Right lobe of liver (tissue), 6 donors: ENCODE data around the gene ACOT7. TPM values are rescaled to one million over a fixed set of nuclear protein-coding genes. Genes with fewer than 3 reads are reported as not detected.

ENCODE experiments used
- ATAC-seq, 4 donors: fragments of 200-7000 bp; cut with Tn5 transposase; one replicate each; pipeline ENCODE4 v1.9.1; 2020; ENCODE audit warnings: mild to moderate bottlenecking in 4 of 4, moderate library complexity in 4 of 4
- DNase-seq, 3 donors: peaks; one replicate each; pipeline ENCODE4 v3.0.0-alpha.2; 2020
- H3K27ac ChIP-seq, 3 donors: fragments of 200-600 bp; one replicate each; pipeline ENCODE4 v1.8.0; 2022
- H3K27me3 ChIP-seq, 2 donors: fragments of 200-600 bp; one replicate each; pipeline ENCODE4 v1.8.0; 2022
- H3K36me3 ChIP-seq, 4 donors: fragments of 200-600 bp; sonication (generic) in 1 of 4; one replicate each; pipeline versions ENCODE4 v1.5.1 to v1.8.0; 2017 to 2022; ENCODE audit warnings: control low read depth in 1 of 4
- H3K4me1 ChIP-seq, 4 donors: fragments of 200-600 bp; sonication (generic) in 1 of 4; one replicate each; pipeline versions ENCODE4 v1.5.1 to v1.8.0; 2017 to 2022; ENCODE audit warnings: control low read depth in 1 of 4
- H3K4me3 ChIP-seq, 3 donors: fragments of 200-600 bp; one replicate each; pipeline ENCODE4 v1.8.0; 2022
- H3K9me3 ChIP-seq, 4 donors: fragments of 200-600 bp; sonication (generic) in 1 of 4; one replicate each; pipeline versions ENCODE4 v1.5.1 to v1.8.0; 2017 to 2022; ENCODE audit warnings: control low read depth in 1 of 4
- POLR2A ChIP-seq: fragments of 450-650 bp; IDR thresholded peaks from one replicate; pipeline ENCODE4 v1.6.1; 2017; ENCODE audit warnings: antibody characterized with exemption, mild to moderate bottlenecking
- WGBS: methylation state at CpG from one replicate; pipeline ENCODE4 v1.1.6; 2018; ENCODE audit warnings: low coverage, low lambda C conversion rate; ENCODE audit not compliant: insufficient coverage; ENCODE audit errors: missing lambda C conversion rate; 5-methylcytosine and 5-hydroxymethylcytosine counted together
- intact Hi-C, 2 donors: fragments of 100-400 bp; cut with DNase I; formaldehyde crosslinking; loops; one replicate each; pipeline versions ENCODE4 v1.11.2 to v1.14.1; 2022
- total RNA-seq, 6 experiments: library from RNA; depleted of rRNA in 2 of 6; stranded (reverse); fragments of >200 nt in 2 of 6; fragmentation: NEBNext Ultra II Directional in 3 of 6; extraction: Animal tissue kit (Norgen Biotek cat#: 25700) in 3 of 6; gene quantifications; one replicate each; pipeline versions ENCODE4 v1.1.0 to v1.2.4, GENCODE V29; 2016 to 2023
- TF ChIP-seq, protein P1 (sequence below), 4 donors: fragments of 200-600 bp in 3 of 4; fragments of 450-650 bp in 1 of 4; IDR thresholded peaks; one replicate each; pipeline versions ENCODE4 v1.5.1 to v1.8.0; 2016 to 2022; ENCODE audit warnings: antibody characterized with exemption in 4 of 4, mild to moderate bottlenecking in 2 of 4
- donor health status: DM: no; HTN: yes; CAD: no.
- donor health status: DM: no; HTN: no; CAD: no.
- donor health status: DM: no; HTN: no; CAD: no.
- donor health status: DM: no; HTN: yes; CAD: no.
- donor health status: DM: no; HTN: yes; CAD: no.

ACOT7 gene
- total RNA-seq, 6 experiments from 2014 or later, result 10.8 to 19.7 (median 14.1) TPM

DNA sequence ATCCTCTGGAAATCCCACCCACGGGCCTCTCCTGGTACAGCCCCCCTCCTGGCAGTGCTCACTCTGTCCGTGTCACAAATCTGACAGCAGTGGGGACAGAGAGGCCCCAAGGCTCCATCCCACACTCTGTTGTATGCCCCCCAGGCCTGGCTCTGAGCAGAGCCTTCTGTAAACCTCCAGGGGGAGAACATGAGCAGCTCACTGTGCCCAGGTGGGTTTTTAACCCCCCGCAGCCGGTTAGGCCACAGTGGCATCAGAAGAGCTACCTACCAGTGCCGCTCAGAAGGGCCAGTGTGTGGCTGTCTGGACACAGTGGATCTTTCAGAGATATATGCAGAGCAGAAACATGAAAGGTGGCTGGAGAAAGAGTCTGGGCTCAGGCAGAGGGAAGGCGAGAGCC lies 120.7 kb downstream of the ACOT7 start:
- Histone ChIP-seq H3K27me3 (no peaks in the 10 kb centered on the region), H3K27ac (no peak overlapping the region), H3K4me3 (no peak overlapping the region), H3K36me3 (no peaks in the 10 kb centered on the region), H3K4me1 (no peaks in the 10 kb centered on the region), H3K9me3 (no peaks in the 10 kb centered on the region)
- WGBS, result 89% methylated on average over 3 of the region's 6 CpGs
- intact Hi-C loops, result no loop called here
- ATAC-seq (no peak), DNase-seq (no peak)
- no peak for TF ChIP-seq POLR2A
- TF ChIP-seq, protein P1, sequence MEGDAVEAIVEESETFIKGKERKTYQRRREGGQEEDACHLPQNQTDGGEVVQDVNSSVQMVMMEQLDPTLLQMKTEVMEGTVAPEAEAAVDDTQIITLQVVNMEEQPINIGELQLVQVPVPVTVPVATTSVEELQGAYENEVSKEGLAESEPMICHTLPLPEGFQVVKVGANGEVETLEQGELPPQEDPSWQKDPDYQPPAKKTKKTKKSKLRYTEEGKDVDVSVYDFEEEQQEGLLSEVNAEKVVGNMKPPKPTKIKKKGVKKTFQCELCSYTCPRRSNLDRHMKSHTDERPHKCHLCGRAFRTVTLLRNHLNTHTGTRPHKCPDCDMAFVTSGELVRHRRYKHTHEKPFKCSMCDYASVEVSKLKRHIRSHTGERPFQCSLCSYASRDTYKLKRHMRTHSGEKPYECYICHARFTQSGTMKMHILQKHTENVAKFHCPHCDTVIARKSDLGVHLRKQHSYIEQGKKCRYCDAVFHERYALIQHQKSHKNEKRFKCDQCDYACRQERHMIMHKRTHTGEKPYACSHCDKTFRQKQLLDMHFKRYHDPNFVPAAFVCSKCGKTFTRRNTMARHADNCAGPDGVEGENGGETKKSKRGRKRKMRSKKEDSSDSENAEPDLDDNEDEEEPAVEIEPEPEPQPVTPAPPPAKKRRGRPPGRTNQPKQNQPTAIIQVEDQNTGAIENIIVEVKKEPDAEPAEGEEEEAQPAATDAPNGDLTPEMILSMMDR (IDR thresholded peaks at IDR 0.05), result no peak

DNA sequence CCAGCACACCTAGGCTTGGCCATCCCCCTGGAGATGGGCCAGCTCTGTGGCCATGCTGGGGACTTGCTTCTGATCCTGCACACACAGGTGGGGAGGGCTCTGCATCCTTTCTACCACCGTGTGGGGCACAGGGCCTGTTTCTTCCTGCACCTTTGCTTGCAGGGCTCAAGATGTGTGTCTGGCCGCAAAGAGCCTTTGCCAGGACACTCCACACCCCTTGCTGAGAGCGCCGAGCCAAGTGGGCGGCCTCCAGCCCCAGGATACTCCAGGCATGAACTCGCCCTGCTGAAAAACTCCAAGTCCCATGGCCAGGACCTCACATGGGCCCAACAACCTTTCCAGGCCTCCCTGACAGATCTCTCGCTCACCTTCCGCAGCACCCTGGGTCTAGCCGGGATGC lies 121.1 kb downstream of the ACOT7 start:
- WGBS, result 92% methylated on average over 2 of the region's 9 CpGs
- intact Hi-C loops, result no loop called here
- DNase-seq (no peak), ATAC-seq (no peak)
- TF ChIP-seq POLR2A, result no peak
- TF ChIP-seq, protein P1 (IDR thresholded peaks at IDR 0.05), result no peak
- H3K36me3 ChIP-seq, result no peaks in the 10 kb centered on the region
- no peaks in the 10 kb centered on the region for H3K27me3 ChIP-seq
- no peak overlapping the region for H3K27ac ChIP-seq
- no peaks in the 10 kb centered on the region for H3K4me1 ChIP-seq
- H3K4me3 ChIP-seq, result no peak overlapping the region
- no peaks in the 10 kb centered on the region for H3K9me3 ChIP-seq

DNA sequence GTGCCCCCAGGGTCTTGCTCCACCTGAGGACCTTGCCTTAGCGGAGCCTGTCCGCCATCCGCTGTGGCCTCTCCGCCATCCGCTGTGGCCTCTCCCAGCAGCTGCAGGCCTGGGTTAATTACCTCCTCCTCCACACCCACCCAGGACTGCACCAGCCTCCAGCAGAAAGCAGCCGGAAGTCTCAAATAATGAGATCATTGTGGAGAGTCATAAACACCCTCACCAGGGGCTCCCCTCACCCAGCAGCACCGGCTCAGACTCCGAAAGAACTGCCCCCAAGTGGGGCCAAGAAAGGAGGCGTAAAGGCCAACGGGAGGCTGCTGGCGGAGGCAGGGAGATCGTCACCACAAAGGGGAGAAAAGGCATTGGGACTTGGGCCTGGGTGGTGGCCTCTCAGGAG lies 122.0 kb downstream of the ACOT7 start:
- ATAC-seq, result no peak
- no peaks in the 10 kb centered on the region for H3K36me3 ChIP-seq
- no peaks in the 10 kb centered on the region for H3K9me3 ChIP-seq
- no peak overlapping the region for H3K4me3 ChIP-seq
- H3K27me3 ChIP-seq, result no peaks in the 10 kb centered on the region
- intact Hi-C loops, result no loop called here
- no peaks in the 10 kb centered on the region for H3K4me1 ChIP-seq
- DNase-seq, result no peak
- TF ChIP-seq, protein P1 (IDR thresholded peaks at IDR 0.05), result no peak
- no peak for TF ChIP-seq POLR2A
- WGBS, result no CpG with 5 or more reads among the region's 12 CpGs
- no peak overlapping the region for H3K27ac ChIP-seq

DNA sequence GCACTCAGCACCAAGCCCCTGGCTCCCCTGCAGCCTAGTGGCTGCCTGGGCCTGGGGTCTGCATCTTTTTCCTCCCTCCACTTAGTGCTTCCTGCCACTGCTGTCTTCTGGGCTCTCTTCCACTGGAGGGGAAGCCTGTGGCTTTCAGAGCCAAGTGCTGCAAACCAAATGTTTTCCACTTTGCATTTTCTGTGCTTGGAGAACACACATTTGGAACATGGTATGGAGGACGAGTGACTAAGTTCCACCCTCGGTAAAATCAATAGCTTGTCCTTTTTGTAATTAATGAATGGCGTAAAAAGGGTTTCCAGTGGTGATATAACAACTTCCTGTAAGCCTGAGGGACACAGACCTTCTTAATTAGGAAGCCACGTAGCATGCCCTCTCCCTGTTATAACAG lies 122.6 kb downstream of the ACOT7 start:
- H3K27ac ChIP-seq, result no peak overlapping the region
- no peaks in the 10 kb centered on the region for H3K36me3 ChIP-seq
- no peak for ATAC-seq

More for the DNA sequence above, 122.6 kb downstream of the ACOT7 start:
- TF ChIP-seq, protein P1 (IDR thresholded peaks at IDR 0.05), result no peak
- TF ChIP-seq POLR2A, result no peak
- H3K9me3 ChIP-seq, result no peaks in the 10 kb centered on the region
- 56% methylated on average over 4 of the region's 4 CpGs for WGBS
- DNase-seq, result no peak
- H3K27me3 ChIP-seq, result no peaks in the 10 kb centered on the region
- H3K4me1 ChIP-seq, result no peaks in the 10 kb centered on the region
- intact Hi-C loops, result no loop called here
- H3K4me3 ChIP-seq, result no peak overlapping the region
